Ishikawa (cell line): ENCODE data around the gene BCL7A.

Source experiments
- EP300 ChIP-seq: IDR thresholded peaks from 2 replicates; pipeline ENCODE4 v1.6.1; 2012; ENCODE audit warnings: borderline replicate concordance
- FOXM1 ChIP-seq: IDR thresholded peaks from 2 replicates; pipeline ENCODE4 v1.6.1; 2012; ENCODE audit warnings: low read depth, borderline replicate concordance
- TCF12 ChIP-seq: IDR thresholded peaks from 2 replicates; pipeline ENCODE4 v1.6.1; 2012; ENCODE audit warnings: low read depth
- YY1 ChIP-seq: IDR thresholded peaks from 2 replicates; pipeline ENCODE4 v1.6.1; 2012; ENCODE audit warnings: low read depth
- TF ChIP-seq, protein P1 (sequence below): IDR thresholded peaks from 2 replicates; pipeline ENCODE4 v1.6.1; 2012; ENCODE audit warnings: low read depth, mild to moderate bottlenecking
- TF ChIP-seq, protein P2 (sequence below): IDR thresholded peaks from 2 replicates; pipeline ENCODE4 v1.6.1; 2012

DNA sequence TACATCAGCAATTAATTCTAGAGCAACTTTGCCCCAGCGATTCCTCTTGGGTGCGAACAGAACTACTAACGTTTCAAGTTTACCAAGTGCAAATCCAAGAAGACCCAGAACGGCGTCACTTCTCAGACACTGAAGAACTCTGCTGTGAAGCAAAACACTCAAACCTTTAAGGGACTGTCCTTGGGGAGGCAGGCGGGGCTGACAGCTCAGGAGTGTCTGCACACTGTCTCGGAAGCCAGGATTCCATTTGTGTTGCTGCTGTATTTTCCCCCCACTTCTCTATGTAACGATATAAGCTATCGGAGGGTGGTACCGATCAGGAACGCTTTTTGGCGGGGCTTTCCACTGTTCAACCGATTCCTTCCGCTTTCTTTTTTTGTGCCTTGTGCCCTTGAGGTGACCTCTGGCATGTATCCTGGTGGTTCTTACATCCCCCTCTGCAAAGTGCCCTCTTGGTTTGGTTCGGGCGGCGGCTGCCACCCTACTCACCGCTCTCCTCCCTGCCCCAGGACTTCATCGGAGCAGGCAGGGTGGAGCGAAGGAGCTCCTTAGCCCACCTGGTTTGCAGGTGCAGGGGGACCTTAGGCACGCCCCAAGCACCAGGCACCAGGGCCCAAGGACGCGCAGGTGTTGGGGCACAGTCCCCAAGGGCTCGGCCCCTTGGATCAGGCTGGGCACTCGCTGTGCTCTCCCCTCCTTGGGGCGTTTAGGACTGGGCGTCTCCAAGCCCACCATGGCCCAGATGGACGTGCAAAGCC lies 37.7 kb downstream of the BCL7A start:
- TF ChIP-seq, protein P1, sequence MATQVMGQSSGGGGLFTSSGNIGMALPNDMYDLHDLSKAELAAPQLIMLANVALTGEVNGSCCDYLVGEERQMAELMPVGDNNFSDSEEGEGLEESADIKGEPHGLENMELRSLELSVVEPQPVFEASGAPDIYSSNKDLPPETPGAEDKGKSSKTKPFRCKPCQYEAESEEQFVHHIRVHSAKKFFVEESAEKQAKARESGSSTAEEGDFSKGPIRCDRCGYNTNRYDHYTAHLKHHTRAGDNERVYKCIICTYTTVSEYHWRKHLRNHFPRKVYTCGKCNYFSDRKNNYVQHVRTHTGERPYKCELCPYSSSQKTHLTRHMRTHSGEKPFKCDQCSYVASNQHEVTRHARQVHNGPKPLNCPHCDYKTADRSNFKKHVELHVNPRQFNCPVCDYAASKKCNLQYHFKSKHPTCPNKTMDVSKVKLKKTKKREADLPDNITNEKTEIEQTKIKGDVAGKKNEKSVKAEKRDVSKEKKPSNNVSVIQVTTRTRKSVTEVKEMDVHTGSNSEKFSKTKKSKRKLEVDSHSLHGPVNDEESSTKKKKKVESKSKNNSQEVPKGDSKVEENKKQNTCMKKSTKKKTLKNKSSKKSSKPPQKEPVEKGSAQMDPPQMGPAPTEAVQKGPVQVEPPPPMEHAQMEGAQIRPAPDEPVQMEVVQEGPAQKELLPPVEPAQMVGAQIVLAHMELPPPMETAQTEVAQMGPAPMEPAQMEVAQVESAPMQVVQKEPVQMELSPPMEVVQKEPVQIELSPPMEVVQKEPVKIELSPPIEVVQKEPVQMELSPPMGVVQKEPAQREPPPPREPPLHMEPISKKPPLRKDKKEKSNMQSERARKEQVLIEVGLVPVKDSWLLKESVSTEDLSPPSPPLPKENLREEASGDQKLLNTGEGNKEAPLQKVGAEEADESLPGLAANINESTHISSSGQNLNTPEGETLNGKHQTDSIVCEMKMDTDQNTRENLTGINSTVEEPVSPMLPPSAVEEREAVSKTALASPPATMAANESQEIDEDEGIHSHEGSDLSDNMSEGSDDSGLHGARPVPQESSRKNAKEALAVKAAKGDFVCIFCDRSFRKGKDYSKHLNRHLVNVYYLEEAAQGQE, result no peak
- TF ChIP-seq EP300, result no peak
- TF ChIP-seq YY1, result no peak
- TF ChIP-seq, protein P2, sequence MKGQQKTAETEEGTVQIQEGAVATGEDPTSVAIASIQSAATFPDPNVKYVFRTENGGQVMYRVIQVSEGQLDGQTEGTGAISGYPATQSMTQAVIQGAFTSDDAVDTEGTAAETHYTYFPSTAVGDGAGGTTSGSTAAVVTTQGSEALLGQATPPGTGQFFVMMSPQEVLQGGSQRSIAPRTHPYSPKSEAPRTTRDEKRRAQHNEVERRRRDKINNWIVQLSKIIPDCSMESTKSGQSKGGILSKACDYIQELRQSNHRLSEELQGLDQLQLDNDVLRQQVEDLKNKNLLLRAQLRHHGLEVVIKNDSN, result no peak
- no peak for TF ChIP-seq TCF12
- TF ChIP-seq FOXM1, result no peak
